IMR-90 (cell line): ENCODE measurements around the gene ACOT12. TPM values are rescaled to one million over a fixed set of nuclear protein-coding genes. Genes with fewer than 3 reads are reported as not detected.

ENCODE experiments used
- ATAC-seq: fragments of 200-7000 bp; cut with Tn5 transposase; 2 replicates; pipeline ENCODE4 v1.9.1; 2020; ENCODE audit warnings: low read depth, mild to moderate bottlenecking, moderate library complexity
- BruUV-seq: library from RNA; stranded (reverse); fragments of 400-500 nt; replicated peaks from 2 replicates; lab custom pipeline; 2021; lab: Mats Ljungman, UMichigan
- CTCF ChIA-PET: fragments of 300-600 bp; formaldehyde crosslinking; extraction: SDS; loops from one replicate; lab custom pipeline; 2021; ENCODE audit warnings: antibody characterized with exemption; lab: Yijun Ruan, JAX
- POLR2A ChIA-PET: fragments of 300-600 bp; sonication (Branson Sonifier 250); formaldehyde crosslinking; loops from one replicate; lab custom pipeline; 2022; ENCODE audit warnings: antibody characterized with exemption; ENCODE audit not compliant: unreplicated experiment; lab: Charles Lee
- DNase-seq: peaks from one replicate; pipeline ENCODE4 v3.0.0; 2013
- H2AFZ ChIP-seq: replicated peaks from 2 replicates; pipeline ENCODE3; 2013; ENCODE audit warnings: low read length, mild to moderate bottlenecking; ENCODE audit not compliant: poor library complexity
- H2AK5ac ChIP-seq: 2 replicates; pipeline ENCODE4 v1.6.1; 2013; ENCODE audit warnings: low read depth, low read length, inconsistent platforms
- H2AK9ac ChIP-seq: replicated peaks from 2 replicates; pipeline ENCODE3; 2013; ENCODE audit warnings: mild to moderate bottlenecking, low read depth, low read length, moderate library complexity; ENCODE audit not compliant: poor library complexity
- H2BK120ac ChIP-seq: 2 replicates; pipeline ENCODE4 v1.6.1; 2013; ENCODE audit warnings: low read depth, low read length, inconsistent platforms
- H2BK15ac ChIP-seq: 3 replicates; pipeline ENCODE4 v1.6.1; 2013; ENCODE audit warnings: low read depth, low read length, inconsistent platforms
- H2BK20ac ChIP-seq: 2 replicates; pipeline ENCODE4 v1.6.1; 2013; ENCODE audit warnings: low read depth, mild to moderate bottlenecking, inconsistent platforms, low read length, moderate library complexity
- H2BK5ac ChIP-seq: 2 replicates; pipeline ENCODE4 v1.6.1; 2013; ENCODE audit warnings: mild to moderate bottlenecking, low read depth, low read length, inconsistent platforms; ENCODE audit not compliant: poor library complexity, severe bottlenecking
- H3K14ac ChIP-seq: replicated peaks from 2 replicates; pipeline ENCODE4 v1.6.1; 2013; ENCODE audit warnings: low read depth, low read length, inconsistent platforms
- H3K18ac ChIP-seq: 2 replicates; pipeline ENCODE4 v1.6.1; 2013; ENCODE audit warnings: low read depth, low read length, control low read depth
- H3K23ac ChIP-seq: 2 replicates; pipeline ENCODE4 v1.6.1; 2013; ENCODE audit warnings: low read depth, low read length, inconsistent platforms
- H3K27ac ChIP-seq: 2 replicates; pipeline ENCODE4 v1.5.1; 2013; ENCODE audit warnings: mild to moderate bottlenecking, control low read depth, low read length; ENCODE audit not compliant: insufficient read depth
- H3K27me3 ChIP-seq: 2 replicates; pipeline ENCODE4 v1.6.1; 2013; ENCODE audit warnings: low read length; ENCODE audit not compliant: control insufficient read depth, insufficient read depth
- H3K36me3 ChIP-seq: 2 replicates; pipeline ENCODE4 v1.6.1; 2013; ENCODE audit warnings: low read length, mixed read lengths; ENCODE audit not compliant: control insufficient read depth, insufficient read depth
- H3K4ac ChIP-seq: 2 replicates; pipeline ENCODE4 v1.6.1; 2013; ENCODE audit warnings: low read depth, low read length, inconsistent platforms
- H3K4me1 ChIP-seq: 2 replicates; pipeline ENCODE4 v1.6.1; 2013; ENCODE audit warnings: low read length, mixed read lengths; ENCODE audit not compliant: control insufficient read depth, insufficient read depth
- H3K4me2 ChIP-seq: 2 replicates; pipeline ENCODE4 v1.6.1; 2013; ENCODE audit warnings: low read depth, mild to moderate bottlenecking, control low read depth, low read length, moderate library complexity
- H3K4me3 ChIP-seq: 2 replicates; pipeline ENCODE4 v1.5.1; 2013; ENCODE audit warnings: low read depth, mild to moderate bottlenecking, control low read depth, low read length, moderate library complexity; ENCODE audit not compliant: insufficient read depth
- H3K56ac ChIP-seq: 2 replicates; pipeline ENCODE4 v1.6.1; 2013; ENCODE audit warnings: low read length, inconsistent platforms; ENCODE audit not compliant: insufficient read depth; ENCODE audit errors: extremely low read depth
- H3K79me1 ChIP-seq, 2 experiments: 2 replicates each; pipeline ENCODE4 v1.6.1; 2013; ENCODE audit warnings: low read length in 2 of 2, inconsistent platforms in 1 of 2, low read depth in 1 of 2
- H3K9ac ChIP-seq: 2 replicates; pipeline ENCODE4 v1.6.1; 2013; ENCODE audit warnings: low read depth, low read length, control low read depth
- H3K9me1 ChIP-seq: 2 replicates; pipeline ENCODE4 v1.6.1; 2013; ENCODE audit warnings: low read length, inconsistent platforms; ENCODE audit not compliant: insufficient read depth
- H3K9me3 ChIP-seq: 2 replicates; pipeline ENCODE4 v1.6.1; 2013; ENCODE audit warnings: low read length; ENCODE audit not compliant: control insufficient read depth, insufficient read depth
- H4K20me1 ChIP-seq: 2 replicates; pipeline ENCODE4 v1.6.1; 2013; ENCODE audit warnings: low read length, inconsistent platforms; ENCODE audit not compliant: insufficient read depth
- H4K5ac ChIP-seq: 2 replicates; pipeline ENCODE4 v1.6.1; 2013; ENCODE audit warnings: mild to moderate bottlenecking, low read depth, low read length, control low read depth
- H4K8ac ChIP-seq, 2 experiments: 2 replicates each; pipeline ENCODE4 v1.6.1; 2013; ENCODE audit warnings: low read depth in 2 of 2, low read length in 2 of 2, control low read depth in 1 of 2, inconsistent platforms in 1 of 2
- H4K91ac ChIP-seq: 2 replicates; pipeline ENCODE4 v1.6.1; 2013; ENCODE audit warnings: low read depth, low read length, inconsistent platforms; ENCODE audit not compliant: insufficient read depth
- BHLHE40 ChIP-seq: fragments of 150-350 bp; IDR thresholded peaks from 2 replicates; pipeline ENCODE4 v1.6.1; 2016; ENCODE audit warnings: mild to moderate bottlenecking, low read depth, low read length
- CHD1 ChIP-seq: IDR thresholded peaks from 2 replicates; pipeline ENCODE4 v1.6.1; 2012; ENCODE audit warnings: low read depth, low read length, improper control_type of control experiment
- FOS ChIP-seq: fragments of 150-350 bp; IDR thresholded peaks from 2 replicates; pipeline ENCODE4 v1.6.1; 2016; ENCODE audit warnings: low read depth, low read length
- WGBS, 2 experiments: methylation state at CpG; one replicate each; pipeline versions ENCODE4 v1.1.5 to v1.1.7; 2013; ENCODE audit warnings: missing lambda C conversion rate in 2 of 2; ENCODE audit not compliant: insufficient read length in 1 of 2; ENCODE audit errors: extremely low coverage in 2 of 2; 5-methylcytosine and 5-hydroxymethylcytosine counted together
- dilution Hi-C: fragments of 300-500 bp; cut with HindIII; formaldehyde crosslinking; loops from one replicate; pipeline ENCODE4 v1.14.3; 2018; ENCODE audit warnings: low sequenced_read_pairs; ENCODE audit not compliant: unreplicated experiment
- in situ Hi-C: fragments of 300-500 bp; cut with MboI; formaldehyde crosslinking; loops from 3 replicates; pipeline ENCODE4 v1.14.3; 2019; ENCODE audit warnings: low sequenced_read_pairs, inconsistent platforms, mixed read lengths
- intact Hi-C: fragments of 100-400 bp; cut with micrococcal nuclease; formaldehyde crosslinking; loops from 2 replicates; pipeline ENCODE4 v1.10.0; 2022
- polyA plus RNA-seq, 3 experiments: library from polyadenylated mRNA; depleted of rRNA; stranded (reverse); fragments of >200 nt; gene quantifications; 2 replicates each; pipeline ENCODE4 v1.2.3, GENCODE V29; 2012; ENCODE audit warnings: low replicate concordance in 1 of 3
- total RNA-seq: library from RNA; depleted of rRNA; stranded (reverse); fragments of >200 nt; gene quantifications from 2 replicates; pipeline ENCODE4 v1.2.3, GENCODE V29; 2012

Gene ACOT12
- total and polyA plus RNA-seq, 2 of the 4 experiments (the other 2 are of a cell fraction), result not detected

DNA sequence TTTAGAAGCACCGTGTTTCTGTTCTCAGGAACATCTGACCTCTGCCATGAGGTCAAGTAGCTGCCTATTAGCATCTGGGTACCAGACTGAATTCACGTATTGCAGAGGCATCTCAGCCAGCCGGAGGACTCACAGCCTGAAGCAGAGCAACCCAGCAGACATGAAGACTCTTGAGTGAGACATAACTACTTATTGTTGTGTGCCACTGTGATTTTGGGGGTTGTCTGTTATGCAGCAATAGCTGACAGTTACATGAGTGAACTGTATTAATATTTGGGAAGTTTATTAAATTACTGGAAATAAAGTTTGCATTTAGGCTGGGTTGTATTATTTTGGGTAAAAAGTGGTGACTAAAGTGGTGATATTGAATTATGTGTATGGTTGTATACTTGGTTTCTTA is 1.3 kb upstream of the ACOT12 start:
- H3K36me3 ChIP-seq, result no peaks in the 10 kb centered on the region
- H3K14ac ChIP-seq, result no peak overlapping the region
- H2AK5ac ChIP-seq, result no peak overlapping the region
- H2BK5ac ChIP-seq, result no peak overlapping the region
- no CpG with 5 or more reads among the region's 3 CpGs for WGBS, 2 experiments
- no peak overlapping the region for H4K5ac ChIP-seq
- no peak overlapping the region for H3K23ac ChIP-seq
- H3K4me2 ChIP-seq, result no peak overlapping the region
- peaks cover 3% of the 10 kb centered on the region for H3K9me3 ChIP-seq
- H2AFZ ChIP-seq, result no peak overlapping the region
- no peak overlapping the region for H4K8ac ChIP-seq
- H3K27me3 ChIP-seq, result no peaks in the 10 kb centered on the region
- no peak overlapping the region for H4K91ac ChIP-seq
- TF ChIP-seq FOS, result no peak
- no peak for TF ChIP-seq CHD1
- TF ChIP-seq BHLHE40, result no peak
- intact Hi-C loops (no loop called here), in situ Hi-C loops (no loop called here), dilution Hi-C loops (no loop called here)
- H3K9ac ChIP-seq, result no peak overlapping the region
- no TSS peak for BruUV-seq
- H2BK20ac ChIP-seq, result no peak overlapping the region
- H2AK9ac ChIP-seq, result no peak overlapping the region
- no peak overlapping the region for H2BK15ac ChIP-seq
- H3K27ac ChIP-seq, result no peak overlapping the region
- no peaks in the 10 kb centered on the region for H4K20me1 ChIP-seq
- H3K18ac ChIP-seq, result no peak overlapping the region
- H3K4me3 ChIP-seq, result no peak overlapping the region
- CTCF ChIA-PET, result interaction anchor here (0.6 kb wide), 1 partner anchor 40 kb away, joined by 3 read pairs; no protein-coding TSS in a partner anchor
- no peaks in the 10 kb centered on the region for H3K9me1 ChIP-seq
- H2BK120ac ChIP-seq, result no peak overlapping the region
- POLR2A ChIA-PET, result no interaction called here
- no peak overlapping the region for H3K56ac ChIP-seq
- ATAC-seq (no peak), DNase-seq (no peak)
- H3K4ac ChIP-seq, result no peak overlapping the region
- no peaks in the 10 kb centered on the region for H3K79me1 ChIP-seq
- no peaks in the 10 kb centered on the region for H3K4me1 ChIP-seq
